Prostate gland (tissue), 2 donors: Measurements from ENCODE around the gene MCAM.

Experiments
- POLR2AphosphoS5 ChIP-seq: sonication (generic); formaldehyde crosslinking; IDR thresholded peaks from one replicate; pipeline ENCODE4 v1.6.1; 2017; ENCODE audit warnings: antibody characterized with exemption
- TF ChIP-seq, protein P1 (sequence below), 4 experiments: fragments of 200-600 bp in 2 of 4; fragments of 450-650 bp in 2 of 4; sonication (generic) in 2 of 4; IDR thresholded peaks; 1 replicate in 3 of 4; 2 replicates in 1 of 4; pipeline ENCODE4 v1.5.1; 2016 to 2019; ENCODE audit warnings: antibody characterized with exemption in 4 of 4, mild to moderate bottlenecking in 2 of 4, moderate library complexity in 2 of 4

- TF ChIP-seq, protein P1, sequence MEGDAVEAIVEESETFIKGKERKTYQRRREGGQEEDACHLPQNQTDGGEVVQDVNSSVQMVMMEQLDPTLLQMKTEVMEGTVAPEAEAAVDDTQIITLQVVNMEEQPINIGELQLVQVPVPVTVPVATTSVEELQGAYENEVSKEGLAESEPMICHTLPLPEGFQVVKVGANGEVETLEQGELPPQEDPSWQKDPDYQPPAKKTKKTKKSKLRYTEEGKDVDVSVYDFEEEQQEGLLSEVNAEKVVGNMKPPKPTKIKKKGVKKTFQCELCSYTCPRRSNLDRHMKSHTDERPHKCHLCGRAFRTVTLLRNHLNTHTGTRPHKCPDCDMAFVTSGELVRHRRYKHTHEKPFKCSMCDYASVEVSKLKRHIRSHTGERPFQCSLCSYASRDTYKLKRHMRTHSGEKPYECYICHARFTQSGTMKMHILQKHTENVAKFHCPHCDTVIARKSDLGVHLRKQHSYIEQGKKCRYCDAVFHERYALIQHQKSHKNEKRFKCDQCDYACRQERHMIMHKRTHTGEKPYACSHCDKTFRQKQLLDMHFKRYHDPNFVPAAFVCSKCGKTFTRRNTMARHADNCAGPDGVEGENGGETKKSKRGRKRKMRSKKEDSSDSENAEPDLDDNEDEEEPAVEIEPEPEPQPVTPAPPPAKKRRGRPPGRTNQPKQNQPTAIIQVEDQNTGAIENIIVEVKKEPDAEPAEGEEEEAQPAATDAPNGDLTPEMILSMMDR (IDR thresholded peaks at IDR 0.05): no peak
- TF ChIP-seq POLR2AphosphoS5: no peak
Measured at GRCh38 chr11:119357074-119357473, 40.1 kb upstream of the MCAM start.
